ENCODE measurements around the gene ICOSLG.
"Not testable (repeated sequence)": the region's sequence is repeated elsewhere in the genome, so short reads cannot be mapped to it uniquely, and the experiment has no call there.

ICOSLG gene

GRCh38 chr21:44253832-44254710 is 13.3 kb upstream of the ICOSLG start:
- DNase-seq (ENCODE audit: low read depth, low spot score), result no peak
- POLR2A ChIA-PET, result no interaction called here

DNA sequence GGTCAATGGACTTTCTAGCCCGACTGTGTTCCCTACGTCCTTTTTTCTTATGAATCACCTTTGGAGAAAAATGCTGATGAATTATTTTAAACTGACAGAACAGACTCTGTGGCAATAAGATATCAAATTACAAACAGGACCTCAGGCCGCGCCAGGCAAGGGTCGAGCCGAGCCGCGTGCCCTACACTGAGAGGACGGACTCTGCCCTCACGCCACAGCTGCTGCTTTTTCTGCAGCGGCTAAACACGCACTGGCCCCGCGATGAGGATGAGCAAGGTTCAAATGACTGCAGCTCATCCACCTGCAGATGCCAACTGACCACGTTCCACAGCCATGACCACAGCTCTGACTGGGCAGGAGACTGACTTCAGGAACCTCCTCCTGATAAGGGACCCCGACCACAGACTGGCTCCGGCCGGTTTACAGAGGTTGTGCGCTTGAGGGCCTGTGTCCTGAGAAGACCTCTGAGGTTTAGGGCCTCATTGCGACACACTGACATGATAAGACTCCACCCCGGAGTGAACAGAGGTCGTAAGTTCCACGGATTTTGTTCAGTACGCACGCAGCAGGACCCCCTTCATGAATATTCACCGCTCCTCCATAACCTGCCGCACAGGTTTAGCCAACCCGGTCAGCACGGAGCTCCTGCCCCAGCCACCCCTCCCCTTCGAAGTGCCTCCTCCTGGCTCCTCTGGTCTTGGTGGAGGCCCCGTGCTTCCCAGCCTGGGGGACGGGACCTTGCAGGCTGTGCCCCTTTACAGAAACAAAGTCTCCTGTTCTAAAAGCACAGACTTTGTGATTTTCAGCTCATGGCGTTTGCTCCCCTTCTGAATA is 8.7 kb upstream of the ICOSLG start:
- DNase-seq (ENCODE audit: low read depth, low spot score); H3K4me3 ChIP-seq (ENCODE audit: low read depth, low read length); POLR2A ChIA-PET; CTCF ChIA-PET: not testable (repeated sequence)

More at GRCh38 chr21:44253832-44254710, 13.3 kb upstream of the ICOSLG start:
- no peak overlapping the region for H3K4me3 ChIP-seq (ENCODE audit: low read depth, low read length)
- TF ChIP-seq, protein P1, sequence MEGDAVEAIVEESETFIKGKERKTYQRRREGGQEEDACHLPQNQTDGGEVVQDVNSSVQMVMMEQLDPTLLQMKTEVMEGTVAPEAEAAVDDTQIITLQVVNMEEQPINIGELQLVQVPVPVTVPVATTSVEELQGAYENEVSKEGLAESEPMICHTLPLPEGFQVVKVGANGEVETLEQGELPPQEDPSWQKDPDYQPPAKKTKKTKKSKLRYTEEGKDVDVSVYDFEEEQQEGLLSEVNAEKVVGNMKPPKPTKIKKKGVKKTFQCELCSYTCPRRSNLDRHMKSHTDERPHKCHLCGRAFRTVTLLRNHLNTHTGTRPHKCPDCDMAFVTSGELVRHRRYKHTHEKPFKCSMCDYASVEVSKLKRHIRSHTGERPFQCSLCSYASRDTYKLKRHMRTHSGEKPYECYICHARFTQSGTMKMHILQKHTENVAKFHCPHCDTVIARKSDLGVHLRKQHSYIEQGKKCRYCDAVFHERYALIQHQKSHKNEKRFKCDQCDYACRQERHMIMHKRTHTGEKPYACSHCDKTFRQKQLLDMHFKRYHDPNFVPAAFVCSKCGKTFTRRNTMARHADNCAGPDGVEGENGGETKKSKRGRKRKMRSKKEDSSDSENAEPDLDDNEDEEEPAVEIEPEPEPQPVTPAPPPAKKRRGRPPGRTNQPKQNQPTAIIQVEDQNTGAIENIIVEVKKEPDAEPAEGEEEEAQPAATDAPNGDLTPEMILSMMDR (IDR thresholded peaks at IDR 0.05; ENCODE audit: insufficient read depth, low read length, missing control alignments), result no peak
- CTCF ChIA-PET, result interaction anchor here (1.3 kb wide), 1 partner anchor 13 kb away, joined by 4 read pairs; no protein-coding TSS in a partner anchor

DNA sequence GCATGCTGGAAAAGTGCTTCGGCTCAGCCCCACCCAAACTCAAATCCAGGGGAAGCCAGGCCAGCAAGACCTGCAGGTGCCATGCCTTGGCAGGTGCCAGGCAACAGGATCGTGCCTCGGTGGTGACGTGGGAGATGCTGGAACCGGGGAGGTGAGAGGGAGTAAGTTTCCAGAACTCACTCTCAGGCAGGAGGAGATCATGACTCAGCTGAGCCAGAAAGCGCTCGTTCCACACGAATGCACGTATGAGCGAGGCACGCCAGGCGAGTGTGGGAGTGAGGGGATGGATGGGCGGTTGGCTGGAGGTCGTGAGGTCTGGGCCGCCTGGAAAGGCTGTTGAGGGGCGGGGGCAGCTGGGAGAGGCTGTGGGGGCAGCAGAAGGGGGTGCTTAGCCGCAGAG is 7.2 kb upstream of the ICOSLG start:
- H3K4me3 ChIP-seq (ENCODE audit: low read depth, low read length); POLR2A ChIA-PET; CTCF ChIA-PET; DNase-seq (ENCODE audit: low read depth, low spot score): not testable (repeated sequence)

DNA sequence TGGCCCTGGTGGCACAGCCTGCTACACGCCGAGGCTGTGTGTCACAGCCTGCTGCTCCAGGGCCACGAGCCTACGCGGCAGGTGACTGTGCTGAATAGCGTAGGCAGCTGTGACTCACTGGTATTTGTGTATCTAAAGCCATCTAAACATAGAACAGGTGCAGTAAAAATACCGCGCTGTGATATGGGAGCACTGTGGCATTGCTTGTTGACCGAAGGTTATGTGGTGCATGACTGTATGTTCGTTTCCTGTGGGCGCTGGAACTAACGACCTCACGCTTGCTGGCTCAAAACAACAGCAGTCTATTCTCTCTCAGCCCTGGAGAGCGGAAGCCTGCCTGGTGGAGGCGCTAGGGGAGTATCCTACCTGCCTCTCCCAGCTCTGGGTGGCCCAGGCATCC is 3.2 kb upstream of the ICOSLG start:
- CTCF ChIA-PET; H3K4me3 ChIP-seq (ENCODE audit: low read depth, low read length); DNase-seq (ENCODE audit: low read depth, low spot score); POLR2A ChIA-PET: not testable (repeated sequence)

DNA sequence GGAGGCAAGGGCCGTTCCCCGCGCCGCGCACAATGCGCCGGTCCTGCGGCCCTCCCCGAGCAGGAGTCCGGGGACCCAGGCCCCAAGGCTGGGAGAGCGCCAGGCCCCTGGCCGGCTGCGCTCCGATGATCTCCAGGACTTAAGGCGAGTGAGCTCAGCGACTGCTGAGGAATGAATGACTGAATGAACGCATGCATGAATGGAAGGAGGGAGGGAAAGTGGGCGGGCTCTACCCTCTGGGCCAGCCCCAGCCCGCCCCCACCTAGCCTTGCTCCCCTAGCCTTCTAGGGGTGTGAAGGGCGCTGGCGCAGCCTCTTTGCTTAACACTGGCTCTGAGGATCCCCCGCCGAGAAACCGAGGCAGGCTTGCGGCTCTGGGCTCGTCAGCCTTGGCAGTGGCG is 538 bp upstream of the ICOSLG start:
- POLR2A ChIA-PET; H3K4me3 ChIP-seq (ENCODE audit: low read depth, low read length); DNase-seq (ENCODE audit: low read depth, low spot score); CTCF ChIA-PET: not testable (repeated sequence)

- DNase-seq (ENCODE audit: low read depth, low spot score); CTCF ChIA-PET; H3K4me3 ChIP-seq (ENCODE audit: low read depth, low read length); POLR2A ChIA-PET: not testable (repeated sequence)
These were observed 390 bp downstream of the ICOSLG start for GRCh38 chr21:44240353-44240752.

DNA sequence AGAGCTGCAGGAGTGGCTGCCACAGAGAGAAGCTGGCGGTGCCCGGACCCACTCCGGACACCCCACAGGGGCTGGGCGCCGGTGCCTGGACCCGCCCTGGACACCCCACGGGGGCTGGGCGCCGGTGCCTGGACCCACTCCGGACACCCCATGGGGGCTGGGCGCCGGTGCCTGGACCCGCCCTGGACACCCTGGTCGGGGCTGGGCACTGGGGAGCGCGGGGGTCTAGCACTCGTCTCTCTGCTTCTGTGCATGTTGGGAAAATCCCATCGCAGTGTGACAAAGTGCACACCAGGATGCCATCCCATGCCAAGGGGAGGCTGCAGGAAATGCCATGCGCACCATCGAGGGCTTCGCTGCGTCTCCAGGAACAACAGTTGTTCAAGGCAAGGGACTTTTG is 11.2 kb downstream of the ICOSLG start:
- CTCF ChIA-PET, POLR2A ChIA-PET: not testable (repeated sequence)

DNA sequence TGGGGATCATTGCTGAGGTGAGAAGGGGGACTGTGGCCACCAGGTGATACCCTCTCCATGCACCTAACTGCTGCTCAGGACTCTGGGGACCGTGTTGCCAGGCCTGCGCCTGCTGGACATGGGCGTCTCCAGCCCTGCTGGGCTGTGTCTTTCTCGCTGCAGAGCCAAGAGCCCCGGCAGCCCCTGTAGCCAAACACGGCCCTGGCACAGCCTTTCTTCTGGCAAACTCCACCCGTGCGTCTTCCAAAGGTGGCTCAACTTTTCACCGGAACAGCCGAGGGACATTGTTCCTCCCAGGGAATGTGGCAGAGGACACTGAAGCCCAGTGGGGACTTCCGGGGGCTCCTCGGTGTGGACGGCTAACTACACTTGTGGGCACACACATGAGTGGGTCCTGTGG is 12.6 kb downstream of the ICOSLG start:
- H3K4me3 ChIP-seq (ENCODE audit: low read depth, low read length); POLR2A ChIA-PET; CTCF ChIA-PET; DNase-seq (ENCODE audit: low read depth, low spot score): not testable (repeated sequence)

More for the DNA sequence above, 11.2 kb downstream of the ICOSLG start:
- H3K4me3 ChIP-seq (ENCODE audit: low read depth, low read length); DNase-seq (ENCODE audit: low read depth, low spot score): not testable (repeated sequence)

DNA sequence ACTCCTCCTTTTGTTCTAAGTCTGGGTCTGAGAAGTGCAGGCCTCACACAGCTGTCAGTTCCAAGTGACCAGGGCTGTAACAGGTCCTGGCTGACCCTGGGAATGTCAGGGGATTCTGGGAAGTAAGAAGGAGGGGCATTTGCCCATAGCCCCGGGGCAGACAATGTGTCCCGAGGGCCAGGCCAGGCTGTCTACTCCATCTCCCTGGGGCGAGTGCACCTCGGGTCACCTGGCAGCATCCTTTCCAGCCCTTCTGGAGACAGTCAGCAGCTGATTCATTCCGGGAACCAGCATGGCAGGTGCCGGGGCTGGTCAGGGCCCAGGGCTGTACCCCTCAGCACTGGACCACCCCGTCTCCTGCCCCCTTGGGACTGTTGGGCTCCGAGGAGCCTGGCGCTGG is 13.1 kb downstream of the ICOSLG start:
- H3K4me3 ChIP-seq (ENCODE audit: low read depth, low read length); CTCF ChIA-PET; DNase-seq (ENCODE audit: low read depth, low spot score); POLR2A ChIA-PET: not testable (repeated sequence)

DNA sequence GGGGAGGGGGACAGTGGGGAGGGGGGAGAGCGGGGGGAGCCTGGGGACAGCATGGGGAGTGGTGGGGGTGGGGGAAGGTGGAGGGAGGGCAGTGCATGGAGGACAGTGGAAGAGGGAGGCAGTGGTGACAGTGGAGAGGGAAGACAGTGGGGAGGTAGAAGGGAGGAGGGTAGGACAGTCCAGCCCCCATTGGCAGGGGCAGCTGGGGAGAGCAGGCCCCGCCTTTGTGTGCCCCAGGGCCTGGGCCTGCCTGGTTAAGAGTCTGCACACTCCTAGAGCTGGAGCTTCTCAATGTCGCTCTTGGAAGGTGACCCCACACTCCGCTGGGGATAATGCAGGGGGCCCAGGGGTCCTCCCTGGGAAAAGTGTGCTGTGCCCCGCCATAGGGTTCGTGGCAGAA is 15.1 kb downstream of the ICOSLG start:
- DNase-seq (ENCODE audit: low read depth, low spot score); CTCF ChIA-PET; H3K4me3 ChIP-seq (ENCODE audit: low read depth, low read length); POLR2A ChIA-PET: not testable (repeated sequence)

DNA sequence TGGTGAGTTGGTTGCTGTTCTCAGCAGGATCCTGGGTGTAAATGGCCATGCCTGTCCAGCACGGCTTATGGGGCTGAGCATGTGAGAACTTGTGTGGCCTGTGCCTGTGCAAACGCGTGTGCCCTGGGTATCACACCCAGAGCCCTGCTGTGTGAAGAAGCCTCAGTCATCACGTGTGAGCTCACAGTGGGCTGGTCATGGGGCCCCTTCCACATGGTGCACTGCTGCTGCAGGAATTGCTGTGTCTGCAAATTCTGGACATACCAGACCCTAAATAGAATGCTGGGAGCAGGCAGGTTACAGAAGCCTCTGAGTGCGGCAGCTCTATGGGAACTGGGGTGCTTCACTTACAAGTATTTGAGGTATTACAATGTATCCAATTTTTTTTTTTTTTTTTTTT is 17.4 kb downstream of the ICOSLG start:
- CTCF ChIA-PET; POLR2A ChIA-PET; DNase-seq (ENCODE audit: low read depth, low spot score); H3K4me3 ChIP-seq (ENCODE audit: low read depth, low read length): not testable (repeated sequence)

DNA sequence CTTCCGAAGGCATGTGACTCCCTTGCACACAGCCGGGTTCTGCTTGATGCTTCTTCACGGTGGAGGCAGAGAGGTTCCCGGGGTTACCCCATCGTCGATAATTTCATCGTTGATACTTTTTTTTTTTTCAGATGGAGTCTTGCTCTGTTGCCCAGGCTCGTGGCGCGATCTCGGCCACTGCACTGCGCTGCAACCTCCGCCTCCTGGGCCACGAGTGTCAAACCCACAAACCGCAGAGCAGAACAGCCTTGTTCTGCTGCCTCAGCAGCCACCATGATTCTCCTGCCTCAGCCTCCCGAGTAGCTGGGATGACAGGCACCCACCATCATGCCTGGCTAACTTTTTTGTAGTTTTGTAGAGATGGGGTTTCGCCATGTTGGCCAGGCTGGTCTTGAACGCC is 20.1 kb downstream of the ICOSLG start:
- H3K4me3 ChIP-seq (ENCODE audit: low read depth, low read length); DNase-seq (ENCODE audit: low read depth, low spot score); CTCF ChIA-PET; POLR2A ChIA-PET: not testable (repeated sequence)

DNA sequence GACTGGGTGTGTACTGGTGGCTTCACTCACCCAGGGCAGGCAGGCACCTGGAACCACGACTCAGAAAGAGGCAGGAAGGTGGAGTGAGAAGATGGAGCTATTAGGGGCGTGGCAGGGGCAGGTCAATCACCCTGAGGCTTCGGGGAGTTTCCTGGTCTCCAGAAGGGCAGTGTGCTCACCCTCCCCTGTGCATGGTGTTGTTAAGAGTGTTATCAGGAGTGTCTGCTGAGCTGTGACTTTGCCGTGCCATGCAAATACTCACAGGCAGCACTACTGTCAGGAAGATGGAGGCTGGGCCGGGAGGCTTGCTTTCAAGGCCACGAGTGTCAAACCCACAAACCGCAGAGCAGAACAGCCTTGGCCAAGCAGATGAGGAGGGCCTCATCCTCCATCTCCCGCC is 22.3 kb downstream of the ICOSLG start:
- CTCF ChIA-PET; DNase-seq (ENCODE audit: low read depth, low spot score); H3K4me3 ChIP-seq (ENCODE audit: low read depth, low read length); POLR2A ChIA-PET: not testable (repeated sequence)

DNA sequence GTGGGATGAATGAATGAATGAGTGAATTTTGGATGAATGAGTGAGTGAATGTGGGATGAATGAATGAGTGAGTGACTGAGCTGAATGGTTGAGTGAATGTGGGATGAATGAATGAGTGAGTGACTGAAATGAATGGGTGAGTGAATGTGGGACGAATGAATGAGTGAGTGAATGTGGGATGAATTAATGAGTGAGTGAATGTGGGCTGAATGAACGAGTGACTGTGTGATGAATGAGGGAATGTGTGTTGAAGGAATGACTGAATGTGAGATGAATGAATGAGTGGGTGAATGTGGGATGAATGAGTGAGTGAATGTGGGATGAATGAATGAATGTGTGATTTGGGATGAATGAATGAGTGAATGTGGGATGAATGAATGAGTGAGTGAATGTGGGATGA is 28.8 kb downstream of the ICOSLG start:
- CTCF ChIA-PET; DNase-seq (ENCODE audit: low read depth, low spot score); H3K4me3 ChIP-seq (ENCODE audit: low read depth, low read length); POLR2A ChIA-PET: not testable (repeated sequence)

GRCh38 chr21:44211574-44211973 is 29.2 kb downstream of the ICOSLG start:
- H3K4me3 ChIP-seq (ENCODE audit: low read depth, low read length); CTCF ChIA-PET; DNase-seq (ENCODE audit: low read depth, low spot score); POLR2A ChIA-PET: not testable (repeated sequence)

Data from AG04449 (cell line).